Ramos (cell line): ENCODE results near the gene DDX27.

ENCODE experiments used
- in situ Hi-C: fragments of 300-500 bp; cut with MboI; formaldehyde crosslinking; loops from one replicate; pipeline ENCODE4 v1.14.3; 2022; ENCODE audit warnings: low sequenced_read_pairs; ENCODE audit not compliant: unreplicated experiment

Gene DDX27

GRCh38 chr20:49237531-49237930 lies 18.3 kb downstream of the DDX27 start:
- in situ Hi-C loops, result loop anchor here (10.0 kb wide), 1 partner anchor 167 kb away; no protein-coding TSS in a partner anchor

- in situ Hi-C loops, result no loop called here
Observed at GRCh38 chr20:49245921-49246740, 26.9 kb downstream of the DDX27 start.

GRCh38 chr20:49247169-49247723 lies 28.0 kb downstream of the DDX27 start:
- in situ Hi-C loops, result no loop called here

GRCh38 chr20:49247792-49248191 lies 28.6 kb downstream of the DDX27 start:
- in situ Hi-C loops, result no loop called here

GRCh38 chr20:49248301-49248700 lies 29.1 kb downstream of the DDX27 start:
- in situ Hi-C loops, result no loop called here

GRCh38 chr20:49248879-49249665 lies 29.9 kb downstream of the DDX27 start:
- in situ Hi-C loops, result no loop called here

- in situ Hi-C loops, result no loop called here
Observed at GRCh38 chr20:49252556-49253350, 33.5 kb downstream of the DDX27 start.

GRCh38 chr20:49256261-49256660 lies 37.0 kb downstream of the DDX27 start:
- in situ Hi-C loops, result no loop called here

- in situ Hi-C loops, result no loop called here
Observed at GRCh38 chr20:49259284-49259683, 40.1 kb downstream of the DDX27 start.

- in situ Hi-C loops, result no loop called here
Observed at GRCh38 chr20:49259799-49260198, 40.6 kb downstream of the DDX27 start.

GRCh38 chr20:49260218-49260617 lies 41.0 kb downstream of the DDX27 start:
- in situ Hi-C loops, result no loop called here

GRCh38 chr20:49261173-49261572 lies 42.0 kb downstream of the DDX27 start:
- in situ Hi-C loops, result no loop called here

- in situ Hi-C loops, result no loop called here
Observed at GRCh38 chr20:49262444-49262843, 43.2 kb downstream of the DDX27 start.

GRCh38 chr20:49267327-49267726 lies 48.1 kb downstream of the DDX27 start:
- in situ Hi-C loops, result no loop called here

GRCh38 chr20:49268600-49269365 lies 49.6 kb downstream of the DDX27 start:
- in situ Hi-C loops, result no loop called here

- in situ Hi-C loops, result no loop called here
Observed at GRCh38 chr20:49270177-49270576, 51.0 kb downstream of the DDX27 start.

- in situ Hi-C loops, result no loop called here
Observed at GRCh38 chr20:49270736-49271135, 51.5 kb downstream of the DDX27 start.

- in situ Hi-C loops, result no loop called here
Observed at GRCh38 chr20:49272654-49273053, 53.4 kb downstream of the DDX27 start.

GRCh38 chr20:49273696-49274277 lies 54.6 kb downstream of the DDX27 start:
- in situ Hi-C loops, result no loop called here
